Hypothalamus (tissue), 51 donors: ENCODE data around the gene C19orf53.

Experiments used
- DNase-seq, 51 donors: peaks; one replicate each; lab custom pipeline; 2025; lab: John Stamatoyannopoulos, UW

Gene C19orf53

DNA sequence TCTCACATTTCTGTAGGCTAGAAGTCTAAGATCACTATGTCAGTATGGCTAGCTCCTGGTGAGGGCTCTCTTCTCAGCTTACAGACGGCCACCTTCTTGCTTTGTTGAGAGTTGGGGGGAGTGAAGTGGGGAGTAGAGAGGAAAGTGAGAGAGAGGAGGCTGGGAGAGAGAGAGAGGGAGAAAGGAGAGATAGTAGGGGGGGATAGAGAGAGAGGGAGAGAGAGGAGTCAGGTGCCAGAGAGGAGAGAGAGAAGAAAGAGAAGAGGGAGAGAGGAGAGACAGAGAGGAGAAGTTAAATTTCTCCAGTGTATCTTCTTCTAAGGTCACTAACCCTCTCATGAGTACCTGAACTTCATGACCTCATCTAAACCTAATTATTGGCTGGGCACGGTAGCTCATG, 49.6 kb downstream of the C19orf53 start:
- no peak for DNase-seq

DNA sequence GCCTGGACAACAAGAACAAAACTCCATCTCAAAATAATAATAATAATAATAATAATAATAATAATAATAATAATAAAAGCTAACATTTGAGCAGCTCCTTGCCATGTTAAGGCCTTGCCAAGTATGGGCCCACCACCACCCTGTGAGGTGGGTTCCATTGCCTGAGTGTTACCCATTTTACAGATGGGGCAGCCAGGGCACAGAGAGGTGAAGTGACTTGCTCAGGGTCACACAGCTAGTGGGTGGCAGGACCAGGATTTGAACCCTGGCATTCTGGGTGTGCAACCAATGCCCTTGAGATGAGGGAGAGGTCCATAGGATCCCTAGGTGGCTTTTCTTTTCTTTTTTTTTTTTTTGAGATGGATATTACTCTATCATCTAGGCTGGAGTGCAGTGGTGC, 50.4 kb downstream of the C19orf53 start:
- DNase-seq, result no peak

DNA sequence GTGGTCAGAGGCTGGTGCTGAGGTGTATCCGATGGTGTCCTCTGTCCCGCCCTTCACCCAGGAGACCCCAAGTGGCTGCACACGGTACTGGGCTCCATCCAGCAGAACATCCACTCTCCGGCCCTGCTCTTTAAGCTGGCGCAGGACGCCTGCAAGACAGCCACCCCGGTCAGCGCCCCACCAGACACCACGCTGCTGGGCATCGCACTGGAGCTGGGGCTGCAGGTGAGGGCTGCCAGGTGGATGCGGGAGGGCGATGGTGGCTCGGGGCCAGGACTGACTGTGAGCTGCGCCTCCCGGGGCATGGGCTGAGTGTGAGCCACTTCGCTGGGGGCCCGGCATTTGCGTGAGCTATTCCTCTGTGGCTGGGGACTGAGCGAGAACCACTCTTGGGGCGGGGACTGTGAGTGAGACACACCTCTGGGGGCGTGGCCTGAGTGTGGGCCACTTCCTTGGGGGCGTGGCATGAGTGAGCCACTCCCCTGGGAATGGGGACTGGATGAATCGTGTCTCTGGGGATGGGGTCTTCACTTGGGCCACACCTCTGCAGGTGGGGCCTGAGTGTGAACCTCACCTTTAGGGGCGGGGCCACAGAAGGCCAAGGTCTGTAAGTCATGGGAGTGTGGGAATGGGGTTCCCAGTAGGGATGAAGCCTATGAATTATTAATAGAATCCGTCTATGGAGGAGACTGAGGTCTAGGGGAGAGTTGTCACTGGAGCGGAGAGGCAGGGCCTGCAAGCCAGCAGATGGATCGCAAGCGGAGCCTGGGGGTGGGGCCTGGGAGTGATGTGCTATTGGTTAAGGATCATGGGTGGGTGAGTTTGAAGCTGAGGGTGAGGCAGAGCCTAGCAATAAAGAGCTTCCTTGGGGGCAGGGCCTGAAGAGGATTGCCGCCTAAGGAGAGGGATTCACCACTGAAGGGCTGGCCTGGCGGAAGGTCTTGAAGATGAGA, 51.5 kb downstream of the C19orf53 start:
- no peak for DNase-seq

DNA sequence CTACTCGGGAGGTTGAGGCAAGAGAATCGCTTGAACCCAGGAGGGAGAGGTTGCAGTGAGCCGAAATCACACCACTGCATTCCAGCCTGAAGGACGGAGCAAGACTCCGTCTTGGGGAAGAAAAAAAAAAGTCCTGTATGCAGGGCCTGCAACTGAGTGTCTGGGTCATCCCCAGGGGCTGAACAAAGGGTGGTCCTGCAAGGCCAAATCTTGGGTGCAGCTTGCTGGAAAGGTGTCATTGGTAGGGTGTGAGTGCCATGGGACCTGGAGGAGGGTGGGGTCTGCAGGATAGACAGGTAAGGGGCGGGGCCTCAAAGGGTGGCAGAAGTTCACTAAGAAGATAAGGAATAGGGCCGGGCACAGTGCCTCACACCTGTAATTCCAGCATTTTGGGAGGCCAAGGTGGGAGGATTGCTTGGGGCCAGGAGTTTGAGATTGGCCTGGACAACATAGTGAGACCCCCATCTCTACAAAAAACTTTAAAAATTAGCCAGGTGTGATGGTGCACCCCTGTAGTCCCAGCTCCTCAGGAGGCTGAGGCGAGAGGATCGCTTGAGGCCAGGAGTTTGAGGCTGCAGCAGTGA, 52.5 kb downstream of the C19orf53 start:
- no peak for DNase-seq

DNA sequence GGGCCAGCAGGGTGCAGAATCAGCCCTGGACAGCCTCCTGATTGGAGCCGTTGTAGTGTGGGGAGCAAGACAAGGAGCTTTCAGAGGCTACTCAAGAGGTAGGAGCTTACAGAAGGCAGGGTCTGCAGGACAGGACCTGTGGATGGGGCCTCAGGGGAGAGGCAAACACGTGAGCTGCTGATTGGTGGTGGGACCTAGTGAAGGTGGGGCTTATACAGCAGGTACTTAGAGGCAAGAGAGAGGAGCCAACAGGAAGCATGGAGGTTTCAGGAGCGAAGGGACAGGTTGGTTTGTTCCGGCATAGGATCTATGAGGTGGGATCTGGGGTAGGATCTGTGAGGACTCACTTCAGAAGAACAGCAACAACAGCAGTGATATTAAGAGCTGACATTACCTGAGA, 53.4 kb downstream of the C19orf53 start:
- DNase-seq, result no peak
